Stomach (tissue), 9 donors: ENCODE results near the gene PAPLN. TPM values are rescaled to one million over a fixed set of nuclear protein-coding genes. Genes with fewer than 3 reads are reported as not detected.
A peak's percentile ranks its signal among the peaks of the same experiment; 100 is the strongest.

Experiments
- DNase-seq, 2 donors: peaks; one replicate each; pipeline versions ENCODE4 v3.0.0 to v3.0.0-alpha.2; 2013 to 2019
- H3K27ac ChIP-seq, 5 donors: fragments of 200-600 bp in 4 of 5; sonication (generic) in 4 of 5; one replicate each; pipeline ENCODE4 v1.5.1; 2013 to 2019; ENCODE audit warnings: mild to moderate bottlenecking in 1 of 5, moderate library complexity in 1 of 5
- H3K27me3 ChIP-seq, 3 donors: fragments of 200-600 bp; sonication (generic); one replicate each; pipeline ENCODE4 v1.5.1; 2017 to 2019; ENCODE audit warnings: mixed run types in 1 of 3
- H3K36me3 ChIP-seq, 4 donors: fragments of 200-600 bp; sonication (generic); 1 replicate in 3 of 4; 2 replicates in 1 of 4; pipeline ENCODE4 v1.5.1; 2016 to 2019
- H3K4me1 ChIP-seq, 4 donors: fragments of 200-600 bp; sonication (generic); one replicate each; pipeline ENCODE4 v1.5.1; 2016 to 2019
- H3K4me3 ChIP-seq, 4 donors: fragments of 200-600 bp; sonication (generic) in 3 of 4; one replicate each; pipeline ENCODE4 v1.5.1; 2016 to 2019; ENCODE audit warnings: mild to moderate bottlenecking in 1 of 4
- H3K9me3 ChIP-seq, 4 donors: fragments of 200-600 bp; sonication (generic); one replicate each; pipeline ENCODE4 v1.5.1; 2016 to 2019
- CTCF ChIP-seq, 7 experiments: fragments of 450-650 bp in 4 of 7; fragments of 200-600 bp in 3 of 7; sonication (generic) in 3 of 7; IDR thresholded peaks; one replicate each; pipeline ENCODE4 v1.5.1; 2016 to 2019; ENCODE audit warnings: antibody characterized with exemption in 7 of 7, control low read depth in 2 of 7, mild to moderate bottlenecking in 1 of 7
- EP300 ChIP-seq: sonication (generic); formaldehyde crosslinking; IDR thresholded peaks from one replicate; pipeline ENCODE4 v1.6.1; 2017; ENCODE audit warnings: antibody characterized with exemption
- POLR2A ChIP-seq, 4 donors: fragments of 450-650 bp; IDR thresholded peaks; one replicate each; pipeline ENCODE4 v1.6.1; 2016; ENCODE audit warnings: antibody characterized with exemption in 4 of 4, control low read depth in 2 of 4, mild to moderate bottlenecking in 1 of 4, moderate library complexity in 1 of 4
- POLR2AphosphoS5 ChIP-seq, 3 donors: sonication (generic); formaldehyde crosslinking; IDR thresholded peaks; one replicate each; pipeline ENCODE4 v1.6.1; 2016; ENCODE audit warnings: antibody characterized with exemption in 3 of 3
- WGBS, 5 donors: extraction: QIAGEN DNeasy Blood & Tissue Kit in 3 of 5; methylation state at CpG; one replicate each; pipeline versions ENCODE4 v1.1.5 to v1.1.7; 2013 to 2018; 5-methylcytosine and 5-hydroxymethylcytosine counted together
- intact Hi-C: fragments of 100-400 bp; cut with DNase I; formaldehyde crosslinking; loops from one replicate; pipeline ENCODE4 v1.15.1; 2023; ENCODE audit warnings: low total_unique reads
- polyA plus RNA-seq, 3 donors: library from polyadenylated mRNA; stranded (reverse); fragments of 200-250 nt; gene quantifications; one replicate each; pipeline ENCODE4 v1.2.3, GENCODE V29; 2013
- total RNA-seq, 5 donors: library from RNA; depleted of rRNA; stranded (reverse); fragments of >200 nt; gene quantifications; one replicate each; pipeline versions ENCODE4 v1.1.0 to v1.2.3, GENCODE V29; 2014 to 2016
- donor health status: healthy with polysubstance abuse.
- donor health status: Bipolar disorder and iron deficiency.
- donor health status: healthy.

The PAPLN gene
- total and polyA plus RNA-seq, 8 donors: 1.1 to 53.1 (median 8.0) TPM

- peaks cover 54 to 99% (median 96%) of the 10 kb centered on the region in 4 donors for H3K36me3 ChIP-seq
- DNase-seq: no peak
- H3K4me1 ChIP-seq: no peaks in the 10 kb centered on the region
- no peak overlapping the region for H3K4me3 ChIP-seq
- H3K27ac ChIP-seq: no peak overlapping the region
- H3K9me3 ChIP-seq: no peaks in the 10 kb centered on the region
- intact Hi-C loops: no loop called here
- WGBS, 5 donors: 88 to 95% (median 91%) methylated on average over 2 of the region's 2 CpGs
- no peaks in the 10 kb centered on the region for H3K27me3 ChIP-seq
- TF ChIP-seq POLR2AphosphoS5 (IDR thresholded peaks at IDR 0.05) (no peak), CTCF (IDR thresholded peaks at IDR 0.05) (no peak), EP300 (no peak), POLR2A (IDR thresholded peaks at IDR 0.05) (no peak)
Measured at GRCh38 chr14:73198253-73198652, 39.1 kb upstream of the PAPLN start.

GRCh38 chr14:73203527-73203926 is 33.8 kb upstream of the PAPLN start:
- DNase-seq: no peak
- Histone ChIP-seq H3K4me3 (no peak overlapping the region), H3K36me3 (peaks cover 44 to 98% (median 92%) of the 10 kb centered on the region in 4 donors), H3K27ac (no peak overlapping the region), H3K27me3 (no peaks in the 10 kb centered on the region), H3K9me3 (no peaks in the 10 kb centered on the region), H3K4me1 (no peaks in the 10 kb centered on the region)
- no peak for TF ChIP-seq POLR2A (IDR thresholded peaks at IDR 0.05)
- TF ChIP-seq CTCF (IDR thresholded peaks at IDR 0.05): peak in 1 of 7 experiments; percentile 8
- 81 to 94% (median 87%) methylated on average over 2 of the region's 2 CpGs for WGBS, 5 donors
- intact Hi-C loops: no loop called here

- WGBS, 5 donors: 75 to 95% (median 89%) methylated on average over 1 to 2 of the region's 2 CpGs
- intact Hi-C loops: no loop called here
- Histone ChIP-seq H3K9me3 (no peaks in the 10 kb centered on the region), H3K4me1 (peaks cover 0 to 14% (median 12%) of the 10 kb centered on the region in 4 donors), H3K27ac (no peak overlapping the region), H3K36me3 (peaks cover 46 to 98% (median 88%) of the 10 kb centered on the region in 4 donors), H3K4me3 (no peak overlapping the region), H3K27me3 (no peaks in the 10 kb centered on the region)
- TF ChIP-seq CTCF (IDR thresholded peaks at IDR 0.05): no peak
- no peak for TF ChIP-seq POLR2AphosphoS5 (IDR thresholded peaks at IDR 0.05)
- TF ChIP-seq EP300: no peak
- TF ChIP-seq POLR2A (IDR thresholded peaks at IDR 0.05): no peak
- DNase-seq: no peak
Measured at GRCh38 chr14:73207615-73208014, 29.7 kb upstream of the PAPLN start.

- peaks cover 0 to 14% (median 12%) of the 10 kb centered on the region in 4 donors for H3K4me1 ChIP-seq
- H3K36me3 ChIP-seq: peaks cover 41 to 98% (median 88%) of the 10 kb centered on the region in 4 donors
- no peak overlapping the region for H3K27ac ChIP-seq
- DNase-seq: no peak
- intact Hi-C loops: no loop called here
- H3K9me3 ChIP-seq: no peaks in the 10 kb centered on the region
- no peak for TF ChIP-seq POLR2A (IDR thresholded peaks at IDR 0.05)
- TF ChIP-seq POLR2AphosphoS5 (IDR thresholded peaks at IDR 0.05): no peak
- no peak for TF ChIP-seq CTCF (IDR thresholded peaks at IDR 0.05)
- no peak for TF ChIP-seq EP300
- no peaks in the 10 kb centered on the region for H3K27me3 ChIP-seq
- 89 to 100% (median 97%) methylated on average over 3 of the region's 3 CpGs for WGBS, 5 donors
- H3K4me3 ChIP-seq: no peak overlapping the region
Measured at GRCh38 chr14:73208390-73208789, 28.9 kb upstream of the PAPLN start.
